HG03045 (cell line): ENCODE results near the gene PTPRO.

Experiments
- ATAC-seq: cut with Tn5 transposase; IDR thresholded peaks from one replicate; pipeline ENCODE4 v1.9.1; 2021; ENCODE audit warnings: mild to moderate bottlenecking, moderate library complexity; ENCODE audit not compliant: unreplicated experiment

PTPRO gene

DNA sequence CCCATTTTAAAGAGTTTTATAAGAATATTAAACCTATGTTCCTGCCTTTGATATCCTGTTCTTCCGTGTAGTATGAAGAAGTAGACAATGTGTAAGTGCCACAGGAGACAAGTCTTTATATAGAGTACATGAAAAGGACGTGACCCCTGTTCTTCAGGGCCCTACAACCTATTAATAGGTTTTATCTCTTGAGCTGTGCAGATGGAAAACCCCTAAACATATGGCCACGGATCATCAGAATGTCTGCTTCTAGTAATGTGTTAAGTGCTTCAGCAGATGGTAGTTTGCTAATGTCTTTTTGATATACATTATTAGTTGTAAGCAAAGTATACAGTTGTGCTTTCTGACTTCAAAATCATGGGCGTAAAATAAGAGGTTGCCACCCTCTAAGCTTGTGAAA lies 228.5 kb downstream of the PTPRO start:
- no peak for ATAC-seq

DNA sequence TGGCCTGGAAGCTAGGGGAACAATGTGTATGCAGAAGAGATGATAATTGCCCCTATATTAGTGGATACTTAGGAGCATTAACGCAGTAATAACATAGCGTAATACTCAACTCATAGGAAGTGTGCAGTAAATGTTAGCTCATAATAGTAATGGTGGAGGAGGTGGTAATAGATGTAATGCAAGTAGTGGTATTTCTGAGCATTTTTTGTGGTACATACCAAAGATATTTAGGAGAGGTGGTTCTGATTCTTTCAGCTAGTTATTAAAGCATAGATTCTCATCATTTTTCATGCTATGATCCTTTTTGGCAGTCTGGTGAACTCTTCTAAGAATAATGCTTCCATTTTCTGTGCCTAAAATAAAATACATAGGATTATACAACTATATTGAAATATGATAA lies 233.1 kb downstream of the PTPRO start:
- no peak for ATAC-seq

DNA sequence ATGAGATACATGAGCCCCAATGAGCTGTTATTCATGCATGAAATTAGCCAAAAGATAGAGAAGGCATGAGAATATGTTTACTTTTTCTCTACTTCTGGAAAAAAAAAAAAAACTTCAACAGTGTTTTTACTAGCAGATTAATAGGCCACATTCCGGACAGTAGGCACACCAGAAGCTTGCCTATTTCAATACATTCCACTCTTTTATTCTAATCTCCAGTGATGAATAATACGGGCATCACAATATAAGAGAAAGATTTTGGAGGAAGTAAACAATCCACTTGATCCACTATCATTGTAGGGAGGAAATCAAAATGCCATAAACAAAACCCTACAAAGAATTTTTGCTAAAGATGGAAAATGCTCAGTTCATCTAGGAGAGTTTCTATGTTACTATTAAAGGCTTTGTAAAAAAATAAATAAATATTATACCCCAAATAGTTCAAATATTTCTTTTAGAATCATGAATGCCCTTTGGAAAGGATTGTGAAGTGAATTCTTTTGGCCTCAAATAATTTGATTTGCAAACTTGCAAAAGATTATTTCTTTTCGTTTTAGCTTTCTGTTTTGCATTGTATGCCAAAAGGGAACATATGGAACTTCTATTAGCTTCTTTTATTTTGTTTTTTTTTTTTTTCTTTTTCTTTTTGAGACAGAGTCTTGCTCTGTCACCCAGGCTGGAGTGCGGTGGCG lies 234.2 kb downstream of the PTPRO start:
- no peak for ATAC-seq

DNA sequence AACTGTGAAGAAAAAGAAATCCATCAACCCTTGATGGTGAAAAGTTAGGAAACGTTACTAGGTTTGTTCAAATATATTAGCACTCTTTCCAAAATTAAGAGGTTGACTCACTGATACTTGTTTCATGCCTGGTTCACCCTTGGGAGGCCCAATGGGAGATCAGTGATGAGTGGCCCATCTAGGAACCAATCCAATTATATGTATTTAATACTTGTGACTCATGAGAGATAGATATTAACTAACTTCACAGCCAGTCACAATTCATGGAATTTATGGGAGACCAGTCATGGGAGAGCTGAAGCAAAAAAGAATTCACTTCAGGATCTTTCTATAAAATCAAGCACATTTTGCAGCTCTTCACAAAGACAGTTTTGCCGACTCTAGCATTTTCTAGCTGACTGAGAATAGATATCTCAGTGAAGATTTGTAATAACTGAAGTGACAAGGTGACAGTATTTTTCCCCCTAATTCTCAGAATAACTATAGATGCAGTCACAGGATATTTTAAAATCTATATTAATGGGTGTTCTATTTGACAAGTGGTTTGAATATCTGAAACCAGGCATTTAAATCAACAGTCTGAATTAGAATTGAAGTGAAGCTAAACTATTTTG lies 236.7 kb downstream of the PTPRO start:
- ATAC-seq = no peak

DNA sequence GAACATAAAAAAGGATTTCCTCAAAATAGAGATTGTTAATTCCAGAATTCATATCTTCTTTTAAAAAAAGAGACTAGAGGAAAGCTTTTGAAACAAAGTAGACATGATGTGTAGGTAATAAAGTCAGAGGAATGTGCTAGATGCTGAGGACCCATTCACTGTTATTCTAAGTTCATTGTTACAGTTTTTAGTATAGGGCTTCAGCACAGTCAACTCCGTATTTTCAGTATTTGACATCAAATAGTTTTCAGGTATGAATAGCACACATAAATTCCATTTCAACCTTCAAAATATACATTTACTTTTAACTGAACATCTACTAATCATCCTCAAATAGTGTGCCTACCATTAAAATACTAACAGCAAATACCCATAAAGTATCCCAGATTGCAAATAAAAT lies 239.1 kb downstream of the PTPRO start:
- ATAC-seq = no peak

DNA sequence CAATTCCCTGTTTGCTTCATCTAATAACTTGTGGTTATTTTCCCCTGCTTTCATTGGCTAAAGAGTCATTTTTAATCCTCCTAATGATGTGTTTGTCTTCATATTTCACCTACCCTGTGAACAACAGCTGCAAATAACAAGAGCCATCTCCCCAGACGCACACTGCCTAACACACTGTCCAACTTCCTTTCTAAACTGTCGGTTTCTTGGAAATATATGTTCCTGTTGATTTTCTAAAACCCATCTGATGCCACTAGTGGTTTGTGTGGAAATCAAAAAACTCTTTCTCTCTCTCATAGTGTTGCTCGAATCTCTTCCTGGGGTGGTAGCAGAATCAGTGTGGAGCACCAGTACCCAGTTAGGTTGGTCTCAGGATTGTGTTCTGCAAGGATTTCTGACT lies 240.0 kb downstream of the PTPRO start:
- ATAC-seq = no peak

DNA sequence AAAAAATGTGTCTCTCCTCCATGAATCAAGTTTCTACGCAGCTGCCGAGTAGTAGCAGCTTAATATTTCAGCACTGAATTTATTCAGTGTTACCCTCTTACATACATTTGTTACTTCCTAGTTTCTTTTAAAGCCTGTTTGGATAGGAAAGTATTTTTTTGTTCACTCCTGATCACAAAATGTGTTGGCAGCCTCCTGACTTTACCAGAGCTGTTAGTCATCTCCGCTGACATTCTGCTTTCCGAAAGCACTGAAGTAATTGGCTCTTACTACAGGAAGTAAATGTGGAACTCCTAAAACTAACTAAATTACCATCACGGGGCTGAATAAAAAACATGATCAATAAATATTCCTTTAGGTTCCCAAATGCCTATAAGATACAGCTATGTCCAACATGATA lies 241.4 kb downstream of the PTPRO start:
- no peak for ATAC-seq

DNA sequence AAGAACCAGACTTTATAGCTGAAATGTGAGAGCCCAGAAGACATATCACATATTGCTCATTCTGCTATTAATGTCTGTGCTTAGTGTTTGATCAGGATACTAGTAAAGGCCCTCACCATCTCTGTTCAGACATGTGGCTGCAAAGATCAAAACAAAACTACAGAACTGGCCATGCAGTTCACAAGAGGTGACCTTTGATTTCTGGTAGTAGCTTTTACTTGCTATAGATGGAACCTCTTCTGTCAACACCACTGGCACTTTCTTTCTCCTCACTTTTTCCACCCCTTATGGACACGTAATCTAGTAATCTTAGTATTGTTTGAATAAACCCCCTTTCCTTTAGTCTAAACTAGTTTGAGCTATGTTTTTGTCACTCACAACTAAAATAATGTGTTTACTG lies 252.0 kb downstream of the PTPRO start:
- no peak for ATAC-seq

DNA sequence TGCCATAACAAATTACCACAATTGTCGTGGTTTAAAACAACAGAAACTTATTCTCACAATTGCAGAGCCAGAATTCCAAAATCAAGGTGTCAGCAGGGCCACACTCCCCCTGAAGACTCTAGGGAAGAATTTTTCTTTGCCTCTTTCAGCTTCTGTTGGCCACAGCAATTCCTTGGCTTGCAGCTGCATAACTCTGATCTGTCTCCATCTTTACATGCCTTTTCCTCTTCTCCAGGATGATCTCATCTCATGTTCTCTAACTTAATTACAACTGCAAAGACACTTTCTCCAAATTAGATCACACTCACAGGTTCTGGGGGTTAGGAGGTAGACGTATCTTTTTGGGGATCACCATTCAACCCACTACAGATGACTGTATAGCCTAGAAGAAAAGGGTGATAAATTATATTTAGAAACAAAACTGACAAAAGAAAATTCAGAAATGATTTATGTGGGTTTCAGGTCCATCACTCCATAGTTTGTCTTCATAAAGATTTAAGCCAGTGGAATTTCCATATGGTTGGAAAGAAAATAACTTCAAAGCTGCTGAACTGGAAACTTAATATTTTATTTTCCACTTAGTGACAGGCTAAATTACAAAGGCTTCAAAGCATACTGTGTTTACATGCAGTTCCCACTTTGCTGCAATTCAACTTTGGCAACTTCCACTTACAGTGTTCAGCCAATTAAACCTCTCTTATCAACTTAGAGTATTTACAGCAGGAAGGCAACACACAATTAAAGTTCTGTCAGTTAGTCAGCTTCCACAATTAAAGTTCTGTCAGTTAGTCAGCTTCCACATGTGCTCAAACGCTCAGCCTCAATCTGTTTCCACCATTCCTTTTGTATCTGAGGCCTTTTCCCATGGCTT lies 253.6 kb downstream of the PTPRO start:
- ATAC-seq = no peak

DNA sequence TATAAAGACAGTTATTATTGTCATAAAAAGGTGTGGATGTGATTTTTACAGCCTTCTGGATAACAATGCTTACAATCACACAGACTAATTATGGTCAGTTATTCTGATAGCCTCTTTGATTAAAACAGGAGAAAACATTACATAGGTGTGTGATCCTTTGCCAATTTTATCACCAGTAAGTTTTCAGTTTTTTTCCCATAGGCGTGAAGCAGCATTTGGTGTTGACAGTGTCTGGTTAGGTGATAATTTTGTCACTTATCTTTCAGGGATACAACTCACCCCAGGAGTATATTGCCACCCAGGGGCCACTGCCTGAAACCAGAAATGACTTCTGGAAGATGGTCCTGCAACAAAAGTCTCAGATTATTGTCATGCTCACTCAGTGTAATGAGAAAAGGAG lies 258.1 kb downstream of the PTPRO start:
- ATAC-seq = no peak

DNA sequence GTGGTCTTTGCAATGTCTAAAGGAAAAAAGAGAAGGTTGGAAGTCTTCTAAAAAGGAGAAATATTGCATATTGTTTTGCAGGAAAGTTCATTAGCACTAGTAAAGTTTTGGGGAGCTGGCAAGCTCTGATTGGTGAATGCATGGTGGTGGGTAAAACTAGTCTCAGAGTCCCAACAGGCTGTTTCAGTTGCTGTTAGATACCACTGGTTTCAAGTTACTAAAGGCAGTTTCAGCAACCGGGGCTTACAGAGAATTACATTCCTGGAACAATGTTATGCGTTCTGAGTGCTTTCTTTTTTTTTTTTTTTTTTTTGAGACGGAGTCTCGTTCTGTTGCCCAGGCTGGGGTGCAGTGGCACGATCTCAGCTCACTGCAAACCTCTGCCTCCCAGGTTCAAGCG lies 258.7 kb downstream of the PTPRO start:
- no peak for ATAC-seq

DNA sequence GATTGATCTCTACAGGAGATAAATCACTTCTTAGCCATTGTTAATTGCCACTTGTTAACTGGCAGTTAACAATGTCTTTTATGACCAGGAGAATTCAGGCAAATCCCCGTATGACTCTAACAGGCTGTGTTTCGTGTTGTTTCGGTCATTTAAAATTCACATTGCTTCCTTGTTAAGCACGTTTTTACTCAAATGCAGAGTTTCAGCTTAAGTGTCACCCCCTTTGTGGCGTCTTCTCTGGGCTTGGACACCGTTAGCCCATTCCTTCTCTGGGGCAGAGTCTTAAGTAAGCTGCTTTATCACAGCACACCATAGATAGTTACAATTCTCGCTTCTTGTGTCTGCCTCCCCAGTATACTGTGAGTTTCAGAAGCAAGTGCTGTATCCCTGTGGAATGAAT lies 261.5 kb downstream of the PTPRO start:
- no peak for ATAC-seq

DNA sequence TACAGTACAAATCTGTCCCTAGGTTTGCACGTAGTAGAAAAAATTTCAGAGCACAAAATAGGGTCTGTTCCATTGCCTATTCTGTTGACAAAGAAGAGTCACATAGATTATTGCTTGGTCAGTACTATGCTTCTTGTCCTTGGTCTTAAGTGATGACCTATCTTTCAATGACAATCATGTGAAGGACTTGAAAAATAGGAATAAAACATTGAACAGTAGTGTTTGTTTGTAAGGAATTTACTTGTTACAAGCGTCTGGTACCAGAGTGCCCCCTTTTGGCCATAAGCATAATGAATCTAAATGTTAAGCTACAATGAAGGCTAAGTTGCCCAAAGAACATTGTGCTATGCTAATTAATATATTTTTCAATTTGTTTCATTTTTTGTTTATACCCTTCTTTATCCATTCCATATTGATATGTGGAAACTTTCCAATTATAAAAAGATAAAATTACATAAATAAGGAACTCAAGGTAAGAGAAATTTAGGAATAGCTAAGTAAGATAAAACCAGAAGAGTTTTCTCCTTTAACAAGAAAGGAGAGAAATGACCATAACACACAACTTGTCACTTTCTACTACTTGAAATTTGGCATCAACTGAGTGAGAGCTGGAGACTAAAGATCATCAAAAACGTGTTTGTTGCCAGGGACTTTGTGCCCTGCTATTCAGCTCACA lies 262.2 kb downstream of the PTPRO start:
- ATAC-seq = no peak

DNA sequence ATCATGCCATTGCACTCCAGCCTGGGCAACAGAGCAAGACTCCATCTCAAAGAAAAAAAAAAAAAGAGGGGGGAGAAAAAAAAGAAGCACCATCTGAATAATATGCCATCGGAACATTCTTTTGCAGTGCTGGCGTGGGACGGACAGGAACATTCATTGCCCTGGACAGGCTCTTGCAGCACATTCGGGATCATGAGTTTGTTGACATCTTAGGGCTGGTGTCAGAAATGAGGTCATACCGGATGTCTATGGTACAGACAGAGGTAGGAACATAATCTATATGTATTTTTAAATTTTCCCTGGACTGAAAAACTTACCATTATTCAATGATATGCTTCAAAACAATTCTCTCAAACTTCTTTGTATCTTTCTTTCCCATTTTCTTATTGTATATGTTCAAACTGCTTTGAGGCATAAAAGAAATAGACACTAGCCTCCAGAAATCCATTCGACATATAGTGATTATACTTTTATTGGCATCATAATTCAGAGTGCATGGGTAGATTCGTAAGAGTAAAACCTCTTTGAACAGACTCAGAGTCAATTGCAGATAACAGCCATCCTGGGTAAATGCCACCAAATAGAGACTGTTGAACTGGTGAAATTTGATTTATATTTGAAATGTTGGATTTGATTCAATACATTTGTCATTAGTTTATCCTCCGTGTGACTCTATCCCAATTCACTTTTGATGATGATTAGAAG lies 267.2 kb downstream of the PTPRO start:
- ATAC-seq = no peak

DNA sequence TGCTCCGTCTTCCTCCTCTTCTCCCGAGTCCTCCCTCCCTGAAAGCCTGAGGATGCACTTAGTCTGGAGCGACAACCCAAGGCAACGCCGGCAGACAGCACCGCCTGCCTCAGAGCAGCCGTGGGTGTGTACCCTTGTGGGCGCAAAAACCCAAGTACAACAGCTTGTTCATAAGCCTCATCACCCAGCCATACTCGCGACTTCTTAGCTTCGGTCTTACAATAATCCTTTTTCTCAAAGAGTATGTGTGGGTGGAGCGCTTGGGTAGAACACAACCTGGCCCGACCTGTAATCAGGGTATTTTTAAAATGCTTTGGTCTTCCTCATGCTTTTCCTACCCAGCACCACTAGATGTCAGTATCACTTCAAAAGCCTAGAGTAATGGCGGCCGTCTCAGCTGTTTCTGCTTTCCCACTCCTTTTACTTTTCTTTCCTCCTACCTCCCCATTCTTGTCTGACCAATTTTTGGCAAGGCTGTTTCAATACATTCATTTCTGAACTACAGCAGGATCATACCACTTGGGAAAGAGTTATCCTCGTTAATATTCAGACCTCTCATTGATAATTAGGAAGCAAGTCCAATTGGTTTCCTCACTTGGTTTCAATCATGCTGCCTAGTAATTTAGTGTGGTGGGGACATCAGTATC lies 268.0 kb downstream of the PTPRO start:
- ATAC-seq = peak; percentile 93

DNA sequence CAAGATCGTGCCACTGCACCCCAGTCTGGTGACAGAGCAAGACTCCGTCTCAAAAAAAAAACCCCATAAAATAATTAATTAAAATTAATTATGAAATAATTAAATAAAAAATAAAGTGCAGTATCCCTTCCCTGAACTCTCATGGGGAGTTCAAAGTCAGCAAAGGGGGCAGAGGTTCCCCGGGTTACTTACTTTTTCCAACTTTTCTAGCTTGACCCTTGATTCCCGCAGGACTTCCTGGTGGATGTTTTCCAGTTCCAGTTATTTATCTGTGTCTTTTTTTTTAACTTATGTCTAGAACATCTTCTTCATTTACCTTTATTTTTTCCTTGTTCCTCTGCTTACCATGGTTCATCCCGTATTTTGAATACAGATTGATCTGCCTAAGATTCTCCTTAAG lies 269.5 kb downstream of the PTPRO start:
- no peak for ATAC-seq

DNA sequence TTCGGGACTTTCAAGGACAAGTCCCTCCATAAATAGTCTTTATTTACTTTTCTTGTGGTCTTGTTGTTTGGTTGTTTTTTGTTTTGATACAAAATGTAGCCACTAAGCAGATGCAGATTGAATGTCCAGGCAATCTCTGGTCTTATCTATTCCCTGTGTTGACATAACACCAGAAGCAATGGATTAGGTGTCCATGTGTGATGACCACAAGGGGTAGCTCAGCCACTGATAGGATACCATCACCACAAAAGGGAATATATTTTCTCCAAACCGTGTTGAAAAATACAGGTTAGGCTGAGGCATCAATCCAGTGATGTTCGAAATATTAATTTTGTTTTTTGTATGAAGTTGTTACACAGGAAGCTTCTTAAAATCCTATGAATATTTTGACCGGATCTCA lies 270.6 kb downstream of the PTPRO start:
- ATAC-seq = no peak

DNA sequence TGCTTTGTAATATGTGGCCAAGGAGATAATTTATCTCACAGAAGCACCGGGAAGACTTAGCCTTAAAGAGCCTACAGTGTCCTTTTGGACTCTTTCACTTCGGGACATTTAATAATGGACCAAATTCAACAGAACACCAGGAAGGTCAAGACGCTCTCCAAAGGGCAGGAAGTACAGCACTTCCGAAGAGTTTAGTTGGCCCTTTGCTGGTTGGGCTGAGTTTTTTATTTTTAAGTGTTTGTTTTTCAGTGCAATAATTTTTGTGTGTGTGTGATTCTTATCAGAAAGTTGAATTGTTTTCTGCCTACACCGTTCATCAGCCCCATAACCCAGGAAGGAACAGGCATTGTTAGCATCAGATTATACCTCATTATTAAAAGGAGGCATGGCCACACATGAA lies 273.9 kb downstream of the PTPRO start:
- no peak for ATAC-seq

DNA sequence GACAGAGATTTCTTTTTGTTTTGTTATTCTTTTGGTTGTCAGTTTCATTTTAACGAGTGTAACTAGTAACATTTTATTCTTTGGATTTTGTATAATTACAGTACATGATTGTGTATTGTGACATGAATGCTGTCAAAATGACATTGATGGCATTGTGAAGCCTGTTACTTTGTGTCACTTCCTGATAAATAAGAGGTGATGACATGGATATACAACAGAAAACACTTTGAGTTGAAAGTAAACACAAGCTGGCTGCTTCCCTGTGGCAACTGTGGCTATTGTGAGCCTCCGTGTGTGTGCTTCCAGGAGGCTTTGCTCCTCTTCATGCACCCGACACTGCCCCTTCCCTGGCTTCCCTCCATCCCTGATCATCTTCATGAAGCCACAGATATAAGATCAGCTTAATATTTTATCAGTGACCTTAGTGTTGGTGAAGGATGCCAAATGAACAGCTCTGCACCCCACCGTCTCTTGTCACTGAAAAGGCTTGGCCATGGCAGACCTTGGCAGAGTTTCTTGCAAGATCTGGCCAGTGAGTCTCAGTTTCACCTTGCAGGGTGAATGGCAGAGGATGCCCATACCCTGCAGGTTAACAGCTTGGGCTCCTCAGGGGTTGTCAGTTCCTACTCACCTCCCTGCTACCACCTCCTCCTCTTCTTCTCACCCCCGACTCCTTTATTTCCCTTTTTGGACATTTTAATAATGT lies 275.0 kb downstream of the PTPRO start:
- ATAC-seq = no peak
